K562 (cell line): ENCODE measurements around the gene ZDHHC22. TPM values are rescaled to one million over a fixed set of nuclear protein-coding genes. Genes with fewer than 3 reads are reported as not detected.

Experiments used
- ATAC-seq: fragments of 200-7000 bp; cut with Tn5 transposase; 3 replicates; pipeline ENCODE4 v1.9.1; 2020; ENCODE audit warnings: moderate library complexity
- BruUV-seq: library from RNA; stranded (reverse); fragments of 400-500 nt; replicated peaks from 2 replicates; lab custom pipeline; 2021; lab: Mats Ljungman, UMichigan
- CTCF ChIA-PET: fragments of 300-600 bp; formaldehyde crosslinking; extraction: SDS; loops from one replicate; lab custom pipeline; 2021; ENCODE audit warnings: low intra/inter-chr PET ratio; lab: Yijun Ruan, JAX
- POLR2A ChIA-PET: fragments of 300-600, 350-650 bp; sonication (Branson Sonifier 250); formaldehyde crosslinking; extraction: SDS; loops from one replicate; lab custom pipeline; 2021; ENCODE audit warnings: antibody characterized with exemption, inconsistent platforms; lab: Yijun Ruan, JAX
- DNase-seq, 4 experiments: peaks; one replicate each; pipeline versions ENCODE4 v3.0.0 to v3.0.0-alpha.2; 2011 to 2018; ENCODE audit warnings: low spot score in 3 of 4, mixed read lengths in 3 of 4; ENCODE audit errors: extremely low read depth in 1 of 4
- FAIRE-seq: peaks from 2 replicates; lab custom pipeline; 2011; peaks lifted over from hg19 to GRCh38; lab: Jason Lieb, UNC
- H2AFZ ChIP-seq: 2 replicates; pipeline ENCODE4 v1.6.0; 2011; ENCODE audit warnings: low read depth, low read length, control low read depth, inconsistent platforms
- H3K27ac ChIP-seq: fragments of 200-600 bp; 3 replicates; pipeline ENCODE4 v1.8.0; 2011; ENCODE audit warnings: low read depth, mild to moderate bottlenecking, control low read depth, inconsistent platforms, low read length, moderate library complexity, mixed read lengths; ENCODE audit errors: extremely low read depth
- H3K27me3 ChIP-seq, 2 experiments: fragments of 300-600 bp in 1 of 2; 2 replicates in 1 of 2; 3 replicates in 1 of 2; pipeline versions ENCODE4 v1.6.0 to v1.8.0; 2011; ENCODE audit warnings: inconsistent platforms in 2 of 2, low read length in 2 of 2, mild to moderate bottlenecking in 1 of 2, mixed read lengths in 1 of 2, moderate library complexity in 1 of 2; ENCODE audit not compliant: control insufficient read depth in 2 of 2, insufficient read depth in 2 of 2
- H3K36me3 ChIP-seq: fragments of 300-600 bp; 3 replicates; pipeline ENCODE4 v1.8.0; 2011; ENCODE audit warnings: mild to moderate bottlenecking, low read length, inconsistent platforms; ENCODE audit not compliant: control insufficient read depth, insufficient read depth
- H3K4me1 ChIP-seq, 2 experiments: fragments of 200-600 bp in 1 of 2; replicated peaks in 1 of 2; 2 replicates in 1 of 2; 3 replicates in 1 of 2; pipeline versions ENCODE4 v1.5.1 to v1.8.0; 2011; ENCODE audit warnings: inconsistent platforms in 2 of 2, low read length in 2 of 2, mild to moderate bottlenecking in 1 of 2, mixed read lengths in 1 of 2, moderate library complexity in 1 of 2; ENCODE audit not compliant: control insufficient read depth in 2 of 2, insufficient read depth in 2 of 2
- H3K4me2 ChIP-seq: 2 replicates; pipeline ENCODE4 v1.6.1; 2011; ENCODE audit warnings: low read length, control low read depth, inconsistent platforms, mixed read lengths; ENCODE audit not compliant: insufficient read depth
- H3K4me3 ChIP-seq: fragments of 200-600 bp; sonication (generic), shearing (Covaris generic); 2 replicates; pipeline ENCODE4 v1.5.1; 2016; ENCODE audit warnings: control low read depth, inconsistent platforms
- H3K79me2 ChIP-seq: fragments of 200-600 bp; 3 replicates; pipeline ENCODE4 v1.8.0; 2011; ENCODE audit warnings: low read length, inconsistent platforms; ENCODE audit not compliant: control insufficient read depth, insufficient read depth
- H3K9ac ChIP-seq, 2 experiments: 2 replicates each; pipeline versions ENCODE4 v1.6.0 to v1.6.1; 2011; ENCODE audit warnings: low read depth in 2 of 2, low read length in 2 of 2, control low read depth in 1 of 2, inconsistent platforms in 1 of 2, mild to moderate bottlenecking in 1 of 2, mixed read lengths in 1 of 2; ENCODE audit not compliant: insufficient read depth in 1 of 2
- H3K9me1 ChIP-seq: one replicate; pipeline ENCODE4 v1.6.0; 2011; ENCODE audit warnings: inconsistent platforms, mild to moderate bottlenecking, low read length, moderate library complexity; ENCODE audit not compliant: control insufficient read depth, insufficient read depth
- H3K9me3 ChIP-seq: replicated peaks from 2 replicates; pipeline ENCODE4 v1.5.1; 2011; ENCODE audit warnings: low read depth, low read length, inconsistent platforms; ENCODE audit not compliant: control insufficient read depth, insufficient read depth
- H4K20me1 ChIP-seq: replicated peaks from 2 replicates; pipeline ENCODE4 v1.6.1; 2011; ENCODE audit warnings: low read length, inconsistent platforms, mixed read lengths; ENCODE audit not compliant: control insufficient read depth, insufficient read depth
- CBX3 ChIP-seq, 2 experiments: IDR thresholded peaks; 1 replicate in 1 of 2; 2 replicates in 1 of 2; pipeline ENCODE4 v1.6.1; 2012; ENCODE audit warnings: inconsistent platforms in 2 of 2, low read length in 2 of 2, borderline replicate concordance in 1 of 2, control low read depth in 1 of 2
- ZFP1 ChIP-seq: fragments of 450-650 bp; formaldehyde crosslinking; IDR thresholded peaks from 2 replicates; pipeline ENCODE4 v1.4.0; 2020; ENCODE audit warnings: mild to moderate bottlenecking, mixed read lengths
- ZNF707 ChIP-seq: fragments of 250-450 bp; sonication (Bioruptor Pico); conservative IDR thresholded peaks from 2 replicates; pipeline ENCODE4 v1.8.0; 2022; ENCODE audit warnings: inconsistent platforms, mild to moderate bottlenecking, moderate library complexity
- WGBS: fragments of 100-300 bp; shearing (Covaris generic); methylation state at CpG from one replicate; pipeline ENCODE4 v1.1.6; 2016; ENCODE audit warnings: low coverage, mixed read lengths; ENCODE audit not compliant: insufficient coverage; ENCODE audit errors: missing lambda C conversion rate; 5-methylcytosine and 5-hydroxymethylcytosine counted together
- in situ Hi-C: fragments of 300-500 bp; cut with MboI; formaldehyde crosslinking; loops from 4 replicates; pipeline ENCODE4 v1.15.0; 2018; ENCODE audit warnings: inconsistent platforms, mixed read lengths
- intact Hi-C: fragments of 100-400 bp; cut with micrococcal nuclease; formaldehyde crosslinking; loops from 2 replicates; pipeline ENCODE4 v1.14.2; 2022
- polyA plus RNA-seq, 8 experiments: library from polyadenylated mRNA; depleted of rRNA in 4 of 8; stranded (reverse) in 5 of 8; unstranded in 3 of 8; fragments of >200 nt; fragmentation: Nextera tagmentation in 2 of 8; fragmentation: Illumina TruSeq in 1 of 8; extraction: Ambion mirVana in 2 of 8; extraction: Trizol in 1 of 8; gene quantifications; 2 replicates each; pipeline versions ENCODE4 v1.2.1 to v1.2.3, GENCODE V29; 2011 to 2014; ENCODE audit warnings: inconsistent platforms in 1 of 8, missing spikeins in 1 of 8
- total RNA-seq, 7 experiments: library from RNA; depleted of rRNA in 6 of 7; stranded (reverse); fragments of >200 nt in 6 of 7; fragmentation: Illumina TruSeq in 2 of 7; extraction: Trizol in 2 of 7; gene quantifications; 2 replicates each; pipeline versions ENCODE4 v1.2.1 to v1.2.3, GENCODE V29; 2011 to 2021; ENCODE audit warnings: low replicate concordance in 1 of 7

The ZDHHC22 gene
- total and polyA plus RNA-seq, 9 of the 15 experiments (the other 6 are each of a cell fraction or from before 2014, with no cell fraction given) = not detected

- Histone ChIP-seq H3K4me3 (no peak overlapping the region), H3K36me3 (no peaks in the 10 kb centered on the region), H3K27ac (no peak overlapping the region), H3K9ac (no peak overlapping the region), H3K4me2 (no peak overlapping the region), H3K79me2 (no peaks in the 10 kb centered on the region), H2AFZ (no peak overlapping the region), H3K9me3 (peaks cover 3% of the 10 kb centered on the region; the same call in 1 of the 2 replicates), H3K9me1 (no peaks in the 10 kb centered on the region), H3K27me3 (peaks cover 0 to 2% of the 10 kb centered on the region in 2 experiments; a peak in 1 of 5 replicates), H3K4me1 (no peaks in the 10 kb centered on the region), H4K20me1 (no peaks in the 10 kb centered on the region)
- intact Hi-C loops = no loop called here
- DNase-seq (no peak), FAIRE-seq (no peak), ATAC-seq (no peak)
- CTCF ChIA-PET = no interaction called here
- whole genome bisulfite sequencing = 2% methylated on average over 4 of the region's 5 CpGs
- in situ Hi-C loops = no loop called here
- POLR2A ChIA-PET = interaction anchor here (0.8 to 0.9 kb wide), 2 partner anchors 11 to 13 kb away, joined by 3 read pairs; no protein-coding TSS in a partner anchor
- no TSS peak for BruUV-seq
- no peak for TF ChIP-seq ZNF707 (CRISPR knock-in tag)
Observed at GRCh38 chr14:77172916-77173315, 31.3 kb upstream of the ZDHHC22 start.

GRCh38 chr14:77170045-77170444 is 28.5 kb upstream of the ZDHHC22 start:
- BruUV-seq = no TSS peak

More at GRCh38 chr14:77170045-77170444, 28.5 kb upstream of the ZDHHC22 start:
- ATAC-seq = no peak
- Histone ChIP-seq H3K27ac (no peak overlapping the region), H4K20me1 (no peaks in the 10 kb centered on the region), H3K4me3 (no peak overlapping the region), H3K4me1 (no peaks in the 10 kb centered on the region), H3K27me3 (peaks cover 0 to 2% of the 10 kb centered on the region in 2 experiments; a peak in 1 of 5 replicates), H3K9ac (no peak overlapping the region), H3K36me3 (no peaks in the 10 kb centered on the region), H2AFZ (no peak overlapping the region), H3K4me2 (no peak overlapping the region), H3K9me1 (no peaks in the 10 kb centered on the region), H3K9me3 (peaks cover 3% of the 10 kb centered on the region; the same call in 1 of the 2 replicates), H3K79me2 (no peaks in the 10 kb centered on the region)
- DNase-seq = no peak
- TF ChIP-seq CBX3 (IDR thresholded peaks at IDR 0.05; ENCODE audit: borderline replicate concordance in 1 of 2, low read length in 2 of 2) (peak in 1 of 2 experiments; percentile 59; a peak in 1 of 3 replicates), ZFP1 (CRISPR knock-in tag) (no peak)
- POLR2A ChIA-PET = no interaction called here
- CTCF ChIA-PET = no interaction called here
- in situ Hi-C loops = no loop called here
- intact Hi-C loops = no loop called here
- FAIRE-seq = no peak
- WGBS = 0% methylated on average over 3 of the region's 3 CpGs
